ENCODE data around the gene PRKAR1B. TPM values are rescaled to one million over a fixed set of nuclear protein-coding genes. Genes with fewer than 3 reads are reported as not detected.
A peak's percentile ranks its signal among the peaks of the same experiment; 100 is the strongest.

Gene PRKAR1B
- total and polyA plus RNA-seq, 10 donors: 9.9 to 39.5 (median 23.5) TPM

GRCh38 chr7:604884-605531 lies 122.1 kb downstream of the PRKAR1B start:
- H3K4me1 ChIP-seq: peaks cover 47 to 95% (median 82%) of the 10 kb centered on the region in 6 donors
- WGBS, 5 donors: 52 to 69% (median 55%) methylated on average over 25 to 28 of the region's 28 CpGs
- peak overlapping the region in 5 of 8 donors; percentile 4 to 62 (median 31) for H3K4me3 ChIP-seq
- no peaks in the 10 kb centered on the region for H3K27me3 ChIP-seq (replicated peaks in 1 of 7)
- no peak for TF ChIP-seq POLR2A (IDR thresholded peaks at IDR 0.05)
- TF ChIP-seq POLR2AphosphoS5 (IDR thresholded peaks at IDR 0.05): no peak
- peak in 3 of 11 experiments; percentile 13 to 25 (median 14) for TF ChIP-seq CTCF (IDR thresholded peaks at IDR 0.05 in 8 of 11, conservative IDR thresholded peaks at IDR 0.05 in 3 of 11)
- H3K27ac ChIP-seq: peak overlapping the region; percentile 88 to 97 (median 93)
- peaks cover 0 to 12% (median 2%) of the 10 kb centered on the region in 6 donors for H3K36me3 ChIP-seq
- DNase-seq: peak; percentile 84
- peaks cover 0 to 16% (median 10%) of the 10 kb centered on the region in 8 donors for H3K9me3 ChIP-seq
- intact Hi-C loops (cut with DNase I; ENCODE audit: low total_unique reads): no loop called here

GRCh38 chr7:604001-604883 lies 122.8 kb downstream of the PRKAR1B start:
- DNase-seq: peak; percentile 97
- Histone ChIP-seq H3K4me1 (peaks cover 42 to 92% (median 75%) of the 10 kb centered on the region in 6 donors), H3K27me3 (replicated peaks in 1 of 7) (no peaks in the 10 kb centered on the region), H3K9me3 (peaks cover 0 to 16% (median 10%) of the 10 kb centered on the region in 8 donors), H3K4me3 (peak overlapping the region in 6 of 8 donors; percentile 4 to 62 (median 29)), H3K27ac (peak overlapping the region; percentile 88 to 97 (median 93)), H3K36me3 (peaks cover 0 to 12% (median 2%) of the 10 kb centered on the region in 6 donors)
- TF ChIP-seq CTCF (IDR thresholded peaks at IDR 0.05 in 8 of 11, conservative IDR thresholded peaks at IDR 0.05 in 3 of 11) (no peak), POLR2A (IDR thresholded peaks at IDR 0.05) (peak in 1 of 3 donors; percentile 44), POLR2AphosphoS5 (IDR thresholded peaks at IDR 0.05) (peak; percentile 92 to 94 (median 92))
- 5 to 20% (median 7%) methylated on average over 22 to 37 of the region's 37 CpGs for WGBS, 5 donors
- intact Hi-C loops (cut with DNase I; ENCODE audit: low total_unique reads): no loop called here

GRCh38 chr7:603152-603951 lies 123.7 kb downstream of the PRKAR1B start:
- peak; percentile 76 for DNase-seq
- Histone ChIP-seq H3K27ac (peak overlapping the region; percentile 88 to 97 (median 93)), H3K9me3 (peaks cover 0 to 16% (median 10%) of the 10 kb centered on the region in 8 donors), H3K36me3 (peaks cover 0 to 12% (median 2%) of the 10 kb centered on the region in 6 donors), H3K27me3 (replicated peaks in 1 of 7) (no peaks in the 10 kb centered on the region), H3K4me1 (peaks cover 42 to 86% (median 69%) of the 10 kb centered on the region in 6 donors), H3K4me3 (peak overlapping the region in 1 of 8 donors; percentile 62)
- intact Hi-C loops (cut with DNase I; ENCODE audit: low total_unique reads): no loop called here
- WGBS, 5 donors: 72 to 84% (median 80%) methylated on average over 12 of the region's 12 CpGs
- peak in 1 of 11 experiments; percentile 13 for TF ChIP-seq CTCF (IDR thresholded peaks at IDR 0.05 in 8 of 11, conservative IDR thresholded peaks at IDR 0.05 in 3 of 11)
- TF ChIP-seq POLR2A (IDR thresholded peaks at IDR 0.05): no peak
